RPMI7951 (cell line): ENCODE data around the gene LMX1B. TPM values are rescaled to one million over a fixed set of nuclear protein-coding genes. Genes with fewer than 3 reads are reported as not detected.

Experiments used
- DNase-seq: peaks from one replicate; pipeline ENCODE4 v3.0.0-alpha.2; 2012; ENCODE audit warnings: low read depth
- total RNA-seq: library from RNA; depleted of rRNA; stranded (reverse); fragments of >200 nt; shearing (Covaris generic); gene quantifications from 2 replicates; pipeline ENCODE4 v1.2.3, GENCODE V29; 2014

Gene LMX1B
- total RNA-seq, 1 experiment from 2014 or later = not detected

DNA sequence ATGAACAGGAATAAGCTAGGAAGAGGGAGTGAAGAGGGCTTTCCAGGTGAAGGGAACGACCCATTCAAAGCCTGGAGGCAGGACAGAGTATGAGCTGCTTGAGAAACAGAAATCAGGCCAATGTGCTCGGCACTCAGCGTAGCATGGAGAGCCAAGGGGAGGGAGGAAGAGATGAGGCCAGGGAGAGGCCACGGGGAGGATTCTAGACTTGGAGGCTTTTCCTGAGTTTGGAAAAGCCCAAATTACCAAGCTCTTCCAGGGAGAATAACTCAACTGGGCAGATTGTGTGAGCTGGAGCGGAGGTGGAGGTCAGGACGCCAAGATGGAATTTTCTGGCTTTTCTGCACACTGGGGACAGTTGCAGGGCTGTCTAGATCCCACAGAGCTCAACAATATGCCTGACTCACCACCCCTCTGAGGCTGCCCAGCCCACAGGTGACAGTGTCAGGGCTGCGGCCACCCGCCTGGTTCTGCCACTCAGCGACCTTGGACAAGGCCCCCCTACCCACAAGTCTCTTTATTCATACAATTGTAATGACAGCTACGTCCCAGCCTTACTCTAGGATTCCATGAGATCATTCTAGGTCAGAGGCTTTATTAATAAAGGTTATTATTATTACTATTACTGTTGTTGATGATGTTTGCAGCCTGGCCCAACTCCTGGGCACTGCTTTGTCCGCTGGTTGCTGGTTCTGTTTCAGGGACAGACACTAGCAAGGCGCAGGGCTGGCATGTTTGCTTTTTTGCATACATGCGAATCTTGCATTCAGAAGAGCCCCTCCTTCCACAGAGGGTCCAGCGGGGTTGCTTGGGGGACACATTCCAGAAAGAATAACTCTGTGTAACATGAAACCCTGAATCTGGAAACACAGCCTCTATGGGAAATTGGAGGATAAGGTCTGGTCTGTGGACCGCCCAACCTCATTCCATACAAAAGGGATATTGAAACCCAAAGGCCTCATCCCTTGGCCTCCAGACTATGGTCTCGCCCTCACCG is 9.4 kb upstream of the LMX1B start:
- no peak for DNase-seq

DNA sequence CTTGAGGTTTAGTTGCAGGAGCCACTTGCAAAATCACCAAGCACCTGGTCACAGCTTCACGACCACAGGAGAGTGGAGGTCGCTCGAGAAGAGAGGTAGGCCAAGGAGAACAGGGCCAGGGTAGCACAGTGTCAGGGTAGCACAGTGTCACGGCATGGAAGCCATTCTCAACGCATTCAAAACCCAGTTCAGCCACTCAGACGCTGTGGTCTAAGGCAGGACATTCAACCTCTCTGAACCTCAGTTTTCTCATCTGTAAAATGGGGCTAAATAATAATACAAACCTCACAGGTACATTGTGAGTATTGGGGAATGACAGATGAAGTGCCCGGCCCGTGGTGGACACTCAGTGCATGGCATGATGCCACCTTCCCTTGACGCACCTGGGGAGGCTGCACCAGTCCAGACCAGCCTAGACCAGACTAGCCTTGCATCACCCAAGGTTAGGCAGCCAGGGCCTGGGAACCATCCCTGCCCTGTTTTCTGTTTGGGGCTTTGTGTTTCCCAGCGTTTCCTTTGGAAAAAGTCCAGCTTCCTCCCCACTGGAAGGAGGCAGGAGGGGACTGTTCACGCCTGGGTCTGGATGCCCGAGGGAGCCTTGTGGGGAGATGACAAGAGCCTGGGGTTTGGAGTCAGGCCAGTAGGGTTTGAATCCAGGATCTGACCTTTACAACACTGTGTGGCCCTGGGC is 7.8 kb upstream of the LMX1B start:
- DNase-seq = peak; percentile 29

DNA sequence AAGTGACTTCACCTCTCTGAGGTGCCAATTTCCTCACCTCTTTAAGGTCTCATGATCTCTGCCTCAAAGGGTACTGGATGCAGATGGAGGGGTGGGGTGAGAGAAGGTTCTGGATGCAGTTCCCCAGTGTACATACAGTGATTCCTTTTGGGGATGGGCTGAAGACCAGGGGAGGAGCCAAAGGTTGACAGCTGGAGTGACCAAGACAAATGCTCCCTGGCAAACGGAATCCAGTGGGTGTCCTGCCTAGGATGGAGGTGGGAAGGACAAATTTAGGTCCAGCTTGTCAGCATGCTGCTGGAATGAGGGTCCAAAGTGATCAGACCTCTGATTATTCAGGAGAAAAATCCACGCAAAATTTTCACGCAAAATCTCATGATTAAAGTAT is 7.3 kb upstream of the LMX1B start:
- DNase-seq = no peak

DNA sequence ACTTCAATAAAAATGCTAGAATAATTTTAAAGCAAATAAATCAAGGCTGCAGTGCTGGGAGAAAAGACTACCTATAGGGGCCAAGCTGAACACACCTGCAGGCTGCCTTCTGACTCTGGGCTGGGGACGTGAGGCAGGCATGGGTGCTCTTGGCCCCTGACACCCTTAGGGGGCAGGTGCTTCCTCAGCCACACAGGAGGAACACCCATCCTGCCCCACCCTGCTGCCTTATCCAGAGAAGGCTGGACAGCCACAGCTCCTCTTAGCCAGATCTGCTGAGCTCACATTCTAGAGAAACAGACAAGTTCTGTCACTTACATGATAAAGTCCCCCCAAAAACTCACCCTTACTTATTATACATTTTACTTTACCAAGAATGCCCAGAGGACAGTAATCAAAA is 6.6 kb upstream of the LMX1B start:
- no peak for DNase-seq

DNA sequence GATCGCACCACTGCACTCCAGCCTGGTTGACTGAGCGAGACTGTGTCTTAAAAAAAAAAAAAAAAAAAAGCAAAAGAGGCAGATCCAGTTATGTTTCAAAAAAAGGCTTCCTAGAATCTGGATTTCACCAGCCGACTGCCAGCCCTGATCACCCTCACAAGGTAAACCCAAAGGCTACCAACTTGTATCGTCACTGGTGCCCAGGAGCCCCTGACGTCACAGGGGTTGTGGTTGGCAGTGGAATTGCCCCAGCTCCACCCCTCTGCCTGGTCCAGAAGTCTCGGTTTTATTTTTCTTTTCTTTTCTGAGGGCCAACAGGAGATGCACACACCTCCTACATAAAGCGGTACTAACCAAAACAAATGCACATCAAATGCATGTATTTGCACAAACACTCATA is 6.0 kb upstream of the LMX1B start:
- DNase-seq = no peak

DNA sequence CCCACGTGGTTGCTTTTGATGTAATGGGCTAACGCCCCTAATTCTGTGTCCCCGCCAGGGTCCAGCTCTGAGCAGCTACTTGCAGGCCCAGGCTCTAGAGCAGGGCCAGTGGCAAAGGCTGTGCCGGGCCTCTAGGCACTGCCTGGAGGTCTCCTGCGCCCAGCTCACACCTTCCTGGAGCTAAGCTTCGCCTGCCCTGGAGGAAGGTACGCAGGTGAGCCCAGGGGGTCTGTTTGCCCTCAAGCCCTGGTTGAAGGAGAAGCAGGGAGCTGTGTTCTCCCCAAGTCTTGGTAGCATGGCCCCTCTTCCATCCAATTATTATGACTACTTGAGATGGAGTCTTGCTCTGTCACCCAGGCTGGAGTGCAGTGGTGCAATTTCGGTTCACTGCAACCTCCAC is 5.2 kb upstream of the LMX1B start:
- no peak for DNase-seq

DNA sequence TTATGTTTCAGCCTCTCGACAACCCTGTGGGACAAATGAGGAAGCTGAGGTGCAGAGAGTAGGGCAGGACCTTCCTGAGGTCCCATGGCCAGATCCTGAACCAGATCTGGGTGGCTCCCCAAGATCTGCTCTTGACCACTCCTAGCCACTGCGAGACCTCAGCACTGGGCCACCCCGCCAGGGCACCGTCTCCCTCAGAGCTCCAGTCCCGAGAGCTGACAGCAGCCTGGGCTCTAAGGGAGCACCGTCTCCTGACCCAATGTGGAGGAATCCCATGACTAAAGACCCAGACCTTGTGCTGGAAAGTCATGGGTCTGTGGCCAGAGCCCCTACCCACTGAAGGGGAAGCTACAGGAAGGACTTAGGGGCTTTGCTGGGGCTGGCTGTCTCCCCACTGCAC is 4.5 kb upstream of the LMX1B start:
- DNase-seq = no peak

DNA sequence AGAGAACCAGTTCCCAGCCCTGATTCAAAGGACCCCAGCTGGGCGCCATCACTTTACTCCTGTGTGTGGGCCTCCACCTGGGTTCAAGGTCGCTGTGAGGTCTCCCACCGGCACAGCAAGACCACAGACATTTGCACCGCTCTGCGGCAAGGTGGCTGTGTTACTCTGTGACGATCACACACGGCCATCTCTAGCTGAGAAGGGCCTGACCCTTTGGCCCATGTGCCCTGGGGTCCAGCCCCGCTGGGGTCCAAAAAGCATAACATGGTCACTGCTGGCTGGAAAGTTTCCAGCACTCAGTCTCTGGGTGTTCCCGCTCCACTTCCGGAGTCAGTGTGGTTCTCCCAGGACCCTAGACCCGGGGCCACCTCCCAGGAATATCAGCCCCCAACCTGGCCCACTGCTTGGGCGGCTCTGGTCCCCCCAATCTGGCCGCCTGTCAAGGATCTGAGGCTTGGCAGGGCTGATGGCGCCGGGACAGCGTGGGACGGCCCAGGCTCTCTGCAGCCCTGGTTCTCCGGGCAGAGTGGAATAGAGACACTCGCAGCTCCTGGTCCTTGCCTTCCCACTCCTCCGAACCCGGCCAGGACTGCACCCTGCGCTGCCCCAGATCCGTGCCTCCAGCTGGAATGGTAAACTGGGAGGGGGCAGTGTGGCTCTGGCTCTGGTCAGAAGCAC is 3.9 kb upstream of the LMX1B start:
- DNase-seq = no peak

DNA sequence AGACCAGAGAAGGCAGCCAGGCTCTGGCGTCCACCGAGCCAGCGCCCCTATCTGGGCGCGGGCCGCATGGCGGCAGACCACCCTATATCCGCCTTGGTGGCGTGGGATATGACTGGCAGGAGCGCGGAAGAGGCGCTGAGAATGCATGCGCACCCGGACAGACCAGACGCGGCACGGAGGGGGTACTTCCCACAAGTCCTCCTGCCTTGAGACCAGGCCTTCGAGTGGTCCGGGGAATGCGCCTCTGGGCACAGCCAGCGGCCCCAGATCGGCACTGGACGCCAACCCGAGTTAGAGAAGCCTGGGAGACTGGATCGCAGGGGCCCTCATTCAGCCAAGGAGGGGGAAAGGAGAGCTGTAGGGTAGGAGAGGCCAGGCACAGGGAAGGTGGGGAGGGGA is 2.5 kb upstream of the LMX1B start:
- DNase-seq = no peak

DNA sequence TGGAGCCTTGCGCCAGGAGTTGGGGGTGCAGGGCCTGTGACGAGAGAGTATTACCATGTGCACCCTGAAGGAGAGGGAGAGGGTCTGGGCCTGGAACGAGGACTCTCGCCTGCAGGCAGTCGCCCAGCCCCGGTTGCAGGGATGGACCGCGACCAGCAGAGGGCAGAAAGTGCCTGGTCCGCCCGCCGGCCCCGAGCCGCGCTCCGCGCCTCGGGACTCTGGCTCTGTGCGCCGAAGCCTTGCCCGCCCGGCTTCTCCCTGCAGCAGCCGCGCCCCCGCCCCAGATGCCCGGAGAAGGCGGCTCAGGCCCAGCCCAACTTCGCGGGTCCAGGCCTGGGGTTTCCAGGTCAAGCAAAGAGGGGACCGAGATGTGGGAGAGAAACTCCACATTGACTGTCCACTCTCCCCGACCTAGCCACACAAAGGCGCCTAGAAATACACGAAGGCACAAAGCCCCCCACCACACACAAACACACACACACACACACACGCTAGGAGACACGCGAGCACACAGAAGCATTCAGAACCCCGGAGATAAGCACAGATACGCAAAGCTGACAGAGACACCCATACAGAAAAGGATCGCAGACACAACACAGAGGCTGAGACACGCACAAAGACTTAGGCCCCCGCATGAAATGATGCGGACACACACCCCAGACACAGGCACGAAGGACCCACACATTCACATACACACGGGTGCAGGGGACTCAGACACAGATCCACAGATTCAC is 2.0 kb upstream of the LMX1B start:
- peak; percentile 24 for DNase-seq

DNA sequence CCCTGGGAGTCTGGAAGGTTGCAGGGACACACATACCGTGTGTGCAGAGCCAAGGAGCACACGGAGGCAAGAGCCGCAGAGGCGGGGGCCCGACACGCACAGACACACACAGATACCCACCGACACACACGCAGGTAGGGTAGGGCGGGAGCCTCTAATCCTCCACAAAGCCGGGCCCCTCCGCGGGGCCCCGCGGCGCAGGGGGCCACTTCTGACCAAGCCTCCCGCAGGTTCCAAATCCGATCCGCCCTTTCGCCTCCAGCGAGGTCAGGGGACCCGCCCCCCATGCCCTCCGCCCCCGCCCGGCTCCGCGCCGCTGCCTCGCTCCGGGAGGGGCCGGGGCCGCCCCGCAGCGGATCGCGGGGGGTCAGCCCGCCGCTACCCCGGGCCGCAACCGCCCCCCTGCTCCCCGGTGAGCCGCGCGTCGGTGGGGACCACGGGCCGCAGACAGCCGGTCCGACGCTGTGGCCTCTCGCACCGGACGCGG is 1.4 kb upstream of the LMX1B start:
- DNase-seq = no peak

DNA sequence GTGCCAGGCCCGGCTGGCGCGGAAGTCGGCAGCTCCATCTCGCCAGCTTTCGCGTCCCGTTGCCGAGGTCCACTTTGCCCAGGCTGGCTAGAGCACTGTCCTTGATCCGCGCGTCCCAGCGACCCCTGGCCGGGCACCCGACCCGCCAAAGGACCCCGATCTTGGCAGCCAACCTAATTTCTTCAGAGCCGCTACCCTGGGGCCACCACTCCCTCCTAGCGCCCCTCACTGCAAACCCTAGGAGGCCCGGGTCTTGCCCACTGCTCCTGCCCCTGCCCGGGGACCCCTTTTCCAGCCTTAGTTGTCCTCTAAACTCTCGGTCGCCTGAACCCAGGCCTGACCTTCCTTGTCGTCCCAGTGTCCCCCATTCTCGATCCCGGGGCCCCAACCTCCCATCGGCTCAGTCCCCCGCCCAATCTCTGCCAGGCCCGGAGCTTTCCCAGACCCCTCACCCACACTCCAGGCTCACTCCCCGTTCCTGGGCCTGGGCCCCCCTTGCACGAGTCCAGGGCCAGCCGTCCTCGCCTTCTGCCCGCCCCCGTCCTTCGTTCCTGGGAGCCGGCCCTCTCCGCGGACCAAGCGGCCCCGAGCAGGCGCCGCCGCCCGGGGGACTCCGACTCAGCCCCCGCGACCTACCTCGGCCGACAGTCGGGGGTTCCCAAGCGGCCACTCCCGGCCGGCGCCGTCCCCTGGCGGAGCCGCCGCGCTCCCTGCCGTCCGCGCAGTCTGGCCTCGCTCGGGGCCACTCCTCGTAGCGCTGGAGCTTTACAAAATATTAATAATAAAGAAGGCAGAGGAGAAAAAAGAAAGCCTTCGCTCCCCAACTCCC is 701 bp upstream of the LMX1B start:
- no peak for DNase-seq

DNA sequence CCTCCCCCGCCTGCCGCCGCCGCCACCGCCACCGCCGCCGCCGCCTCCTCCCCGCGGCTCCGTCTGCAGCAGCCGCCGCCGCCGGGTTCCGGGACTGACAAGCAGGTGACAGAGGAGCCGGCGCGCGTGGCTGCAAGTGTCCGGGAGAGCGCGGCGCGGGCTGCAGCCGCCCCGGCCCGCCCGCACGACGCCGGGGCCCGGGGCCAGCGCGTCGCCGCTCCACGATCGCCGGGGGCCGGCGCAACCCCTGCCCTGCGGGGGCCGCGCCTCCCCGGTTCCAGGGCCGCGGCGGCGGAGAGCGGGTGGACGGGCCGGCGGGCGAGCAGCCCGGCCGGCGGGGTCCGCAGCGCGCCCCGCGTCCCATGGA is 343 bp downstream of the LMX1B start:
- no peak for DNase-seq

DNA sequence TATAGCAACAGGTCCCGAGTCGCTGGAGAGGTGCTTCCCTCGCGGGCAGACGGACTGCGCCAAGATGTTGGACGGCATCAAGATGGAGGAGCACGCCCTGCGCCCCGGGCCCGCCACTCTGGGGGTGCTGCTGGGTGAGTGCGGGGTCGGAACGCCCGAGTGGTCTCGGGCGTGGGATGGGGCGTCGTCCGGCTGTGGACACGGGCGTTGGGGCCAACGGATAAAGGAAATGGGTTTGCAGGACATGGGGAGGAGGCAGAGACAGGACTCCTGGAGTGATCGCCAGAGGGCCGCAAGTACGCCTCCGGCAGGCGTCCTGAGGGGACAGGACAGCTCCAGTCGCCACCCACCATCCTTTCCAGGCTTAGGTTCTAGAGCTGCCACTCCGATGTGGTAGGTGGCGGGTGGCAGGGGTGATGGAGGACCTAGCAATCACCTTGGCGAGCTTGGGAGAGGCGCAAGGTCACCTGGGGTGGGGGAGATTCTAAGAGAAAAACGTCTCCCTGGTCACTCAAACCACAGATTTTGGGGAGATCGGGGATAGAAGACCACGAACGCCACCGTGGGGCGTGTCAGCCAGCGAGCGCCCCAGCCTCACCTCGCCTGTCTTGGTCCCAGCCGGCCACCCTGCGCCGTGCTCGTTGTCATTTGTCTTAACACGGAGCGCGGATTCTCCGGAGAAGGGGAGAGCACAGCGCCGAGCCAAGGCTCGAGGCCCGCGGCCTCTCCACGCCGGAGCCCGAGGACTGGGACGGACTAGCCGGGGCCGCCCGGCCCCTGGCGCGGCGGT is 922 bp downstream of the LMX1B start:
- DNase-seq = no peak

DNA sequence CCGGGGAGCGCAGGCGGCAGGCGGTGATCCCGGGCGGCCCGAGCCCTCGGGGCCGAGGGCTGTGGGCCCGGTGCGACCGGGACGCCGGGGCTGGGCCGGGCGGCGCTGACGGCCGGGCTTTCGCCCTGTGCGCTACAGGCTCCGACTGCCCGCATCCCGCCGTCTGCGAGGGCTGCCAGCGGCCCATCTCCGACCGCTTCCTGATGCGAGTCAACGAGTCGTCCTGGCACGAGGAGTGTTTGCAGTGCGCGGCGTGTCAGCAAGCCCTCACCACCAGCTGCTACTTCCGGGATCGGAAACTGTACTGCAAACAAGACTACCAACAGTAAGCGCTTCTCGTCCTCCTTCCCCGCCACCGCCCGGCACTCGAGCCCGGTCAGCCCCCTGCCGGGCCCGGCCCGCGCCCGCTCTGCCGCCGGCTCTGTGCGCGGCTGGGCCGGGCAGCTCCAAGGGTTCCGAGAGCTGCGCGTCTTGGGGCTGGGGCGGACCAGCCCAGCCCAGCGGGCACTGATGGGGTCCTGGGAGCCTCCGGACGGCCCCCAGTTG is 1.6 kb downstream of the LMX1B start:
- no peak for DNase-seq

DNA sequence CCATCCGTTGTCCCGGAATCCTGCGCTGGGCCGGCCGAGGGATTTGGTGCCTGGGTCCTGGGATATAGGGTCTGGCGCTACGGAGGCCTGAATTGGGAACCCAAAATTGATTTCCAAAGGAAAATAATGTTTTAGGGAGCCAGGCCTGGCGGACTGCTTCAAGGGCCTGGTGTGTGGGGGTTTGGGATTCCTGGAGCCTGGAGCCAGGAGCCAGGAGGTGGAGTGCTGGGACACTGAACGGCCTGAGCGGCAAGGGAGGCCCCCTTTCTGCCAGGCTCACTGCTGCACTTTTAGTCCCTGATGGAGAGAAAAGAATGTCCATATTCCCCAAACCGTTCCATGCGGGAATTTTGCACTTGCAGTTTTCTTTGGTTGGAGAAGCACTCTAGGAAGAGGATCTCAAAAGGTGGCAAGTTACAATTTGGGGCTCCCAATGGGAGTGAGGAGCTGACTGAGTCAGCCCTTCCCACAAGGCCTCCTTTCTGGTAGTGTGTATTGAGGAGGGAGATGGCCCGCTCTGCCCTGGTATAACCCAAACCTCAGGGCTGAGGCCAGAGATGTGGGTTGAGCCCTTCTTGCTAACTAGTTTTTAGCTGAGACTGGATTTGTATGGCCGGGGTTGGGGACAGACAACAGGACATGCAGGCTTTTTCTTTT is 2.2 kb downstream of the LMX1B start:
- no peak for DNase-seq

DNA sequence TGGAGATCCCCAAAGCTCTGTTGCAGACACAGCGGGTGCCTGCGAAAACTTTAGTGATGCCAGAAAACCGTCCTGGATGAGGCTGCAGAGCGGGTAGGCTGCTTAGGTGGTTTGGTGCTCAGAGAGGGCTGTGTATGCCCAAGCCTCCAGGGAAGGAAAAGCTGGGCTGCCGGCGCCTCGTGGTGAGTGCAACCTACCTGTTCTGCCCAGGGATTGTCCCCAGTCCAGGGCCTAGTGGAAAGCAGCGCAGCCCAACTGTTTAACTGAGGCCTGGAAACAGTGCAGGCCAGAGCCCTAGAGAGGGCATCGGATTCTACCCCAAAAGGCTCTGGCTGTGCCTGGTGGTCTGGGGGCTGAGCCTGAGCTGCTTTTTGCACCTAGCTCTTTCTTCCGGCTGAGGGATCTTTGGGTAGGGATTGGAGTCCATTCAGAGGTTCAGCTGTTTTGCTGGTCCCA is 2.8 kb downstream of the LMX1B start:
- no peak for DNase-seq

DNA sequence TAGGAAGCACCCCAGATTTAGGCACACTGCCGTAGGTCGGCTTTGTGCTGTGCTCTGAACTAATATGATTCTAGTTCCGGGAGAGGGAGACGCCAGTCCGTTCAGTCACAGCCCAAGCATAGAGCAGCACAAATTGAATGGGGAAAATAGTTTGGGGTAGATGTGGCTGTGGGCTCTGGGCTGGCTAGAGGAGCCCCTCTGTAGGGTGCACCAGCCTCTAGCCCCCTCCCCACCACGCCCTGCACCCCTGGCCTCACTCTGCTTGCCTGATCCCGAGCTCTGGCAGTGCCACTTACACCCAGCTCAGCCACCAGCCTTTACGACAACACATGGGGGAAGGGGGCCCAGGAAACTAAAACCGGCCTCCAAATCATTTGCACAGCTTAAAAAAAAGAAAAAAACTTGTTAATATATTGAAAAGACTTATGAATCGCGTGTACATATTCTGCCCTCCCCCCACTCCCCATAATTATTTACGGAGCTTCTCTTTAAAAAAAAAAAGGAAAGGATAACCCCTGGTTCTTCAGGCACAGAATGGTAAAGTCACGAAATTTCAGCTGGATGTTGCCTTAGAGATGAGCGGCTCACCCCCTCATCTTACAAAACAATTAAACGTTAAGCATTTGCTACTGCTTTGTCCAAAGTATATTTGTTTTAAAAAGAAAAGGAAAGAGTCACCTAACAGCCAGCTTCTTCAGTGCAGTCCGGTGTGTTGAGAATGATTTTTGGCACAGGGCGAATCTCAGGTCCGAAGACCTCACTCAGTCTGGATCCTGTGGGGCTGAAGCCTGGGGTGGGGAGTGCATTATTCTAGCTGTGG is 3.5 kb downstream of the LMX1B start:
- no peak for DNase-seq
